ENCODE results near the gene ZNF580.

DNA sequence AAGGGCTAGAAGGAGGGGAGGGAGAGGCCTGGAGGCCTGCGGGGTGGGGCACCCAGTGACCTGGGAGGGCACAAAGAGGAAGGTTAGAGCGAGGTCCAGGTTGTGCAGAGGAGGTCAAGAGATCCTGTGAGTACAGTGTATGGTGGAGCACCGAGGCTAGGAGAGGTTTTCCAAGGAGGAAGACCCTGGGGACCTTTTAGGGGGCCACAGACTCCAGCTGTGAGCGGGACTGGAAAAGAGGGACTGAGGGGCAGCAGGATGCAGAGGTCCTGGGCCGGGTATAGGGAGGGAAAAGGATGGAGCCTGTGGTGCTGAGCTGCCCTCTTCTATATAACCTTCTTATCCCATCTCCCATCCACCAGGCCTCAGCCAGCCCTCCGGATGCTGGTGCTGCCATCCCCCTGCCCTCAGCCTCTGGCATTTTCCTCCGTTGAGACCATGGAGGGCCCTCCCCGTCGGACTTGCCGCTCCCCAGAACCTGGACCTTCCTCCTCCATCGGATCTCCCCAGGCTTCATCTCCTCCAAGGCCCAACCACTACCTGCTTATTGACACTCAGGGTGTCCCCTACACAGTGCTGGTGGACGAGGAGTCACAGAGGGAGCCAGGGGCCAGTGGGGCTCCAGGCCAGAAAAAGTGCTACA is 3.5 kb downstream of the ZNF580 start:
- TF ChIP-seq, protein P1, sequence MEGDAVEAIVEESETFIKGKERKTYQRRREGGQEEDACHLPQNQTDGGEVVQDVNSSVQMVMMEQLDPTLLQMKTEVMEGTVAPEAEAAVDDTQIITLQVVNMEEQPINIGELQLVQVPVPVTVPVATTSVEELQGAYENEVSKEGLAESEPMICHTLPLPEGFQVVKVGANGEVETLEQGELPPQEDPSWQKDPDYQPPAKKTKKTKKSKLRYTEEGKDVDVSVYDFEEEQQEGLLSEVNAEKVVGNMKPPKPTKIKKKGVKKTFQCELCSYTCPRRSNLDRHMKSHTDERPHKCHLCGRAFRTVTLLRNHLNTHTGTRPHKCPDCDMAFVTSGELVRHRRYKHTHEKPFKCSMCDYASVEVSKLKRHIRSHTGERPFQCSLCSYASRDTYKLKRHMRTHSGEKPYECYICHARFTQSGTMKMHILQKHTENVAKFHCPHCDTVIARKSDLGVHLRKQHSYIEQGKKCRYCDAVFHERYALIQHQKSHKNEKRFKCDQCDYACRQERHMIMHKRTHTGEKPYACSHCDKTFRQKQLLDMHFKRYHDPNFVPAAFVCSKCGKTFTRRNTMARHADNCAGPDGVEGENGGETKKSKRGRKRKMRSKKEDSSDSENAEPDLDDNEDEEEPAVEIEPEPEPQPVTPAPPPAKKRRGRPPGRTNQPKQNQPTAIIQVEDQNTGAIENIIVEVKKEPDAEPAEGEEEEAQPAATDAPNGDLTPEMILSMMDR (IDR thresholded peaks at IDR 0.05; ENCODE audit: poor library complexity) = no peak
- TF ChIP-seq EZH2 (IDR thresholded peaks at IDR 0.05; ENCODE audit: borderline replicate concordance) (no peak), EZH2phosphoT487 (IDR thresholded peaks at IDR 0.05; ENCODE audit: low read depth, severe bottlenecking, unreplicated experiment) (no peak)
